A549 (cell line): ENCODE results near the gene ZNF669.

Source experiments
- MYC ChIP-seq: IDR thresholded peaks from 2 replicates; pipeline ENCODE4 v1.6.1; 2012; ENCODE audit warnings: mild to moderate bottlenecking, inconsistent platforms, low read length, improper control_type of control experiment, borderline replicate concordance
- NFE2L2 ChIP-seq: fragments of 150-350 bp; conservative IDR thresholded peaks from 2 replicates; pipeline ENCODE4 v1.6.1; 2014; ENCODE audit warnings: low read length
- PHF8 ChIP-seq: fragments of 200-600 bp; sonication (generic); IDR thresholded peaks from 2 replicates; pipeline ENCODE4 v1.6.1; 2016; ENCODE audit warnings: low read depth, mild to moderate bottlenecking, antibody characterized with exemption, moderate library complexity, borderline replicate concordance
- POLR2A ChIP-seq: IDR thresholded peaks from 2 replicates; pipeline ENCODE4 v1.6.1; 2012; ENCODE audit warnings: mild to moderate bottlenecking, low read length
- POLR2AphosphoS2 ChIP-seq: conservative IDR thresholded peaks from 2 replicates; pipeline ENCODE4 v1.6.1; 2012; ENCODE audit warnings: low read length, improper control_type of control experiment, inconsistent platforms
- RAD21 ChIP-seq, 2 experiments: fragments of >200 bp in 1 of 2; sonication (Bioruptor Twin) in 1 of 2; formaldehyde crosslinking in 1 of 2; IDR thresholded peaks in 1 of 2; conservative IDR thresholded peaks in 1 of 2; 2 replicates in 1 of 2; 3 replicates in 1 of 2; pipeline ENCODE4 v1.6.1; 2012 to 2018; ENCODE audit warnings: inconsistent platforms in 1 of 2
- TP53 ChIP-seq: fragments of 250-450 bp; sonication (Bioruptor Pico); IDR thresholded peaks from 2 replicates; pipeline ENCODE4 v1.5.0; 2021; ENCODE audit warnings: mild to moderate bottlenecking, moderate library complexity
- ZC3H11A ChIP-seq: fragments of 450-650 bp; IDR thresholded peaks from 2 replicates; pipeline ENCODE4 v1.6.1; 2014; ENCODE audit warnings: antibody characterized with exemption, mild to moderate bottlenecking
- TF ChIP-seq, protein P1 (sequence below): fragments of >200 bp; sonication (Bioruptor Twin); formaldehyde crosslinking; IDR thresholded peaks from 3 replicates; pipeline ENCODE4 v1.5.1; 2016
- TF ChIP-seq, protein P2 (sequence below): fragments of 200-600 bp; sonication (generic); IDR thresholded peaks from 2 replicates; pipeline ENCODE4 v1.6.1; 2016; ENCODE audit warnings: antibody characterized with exemption, mild to moderate bottlenecking, moderate library complexity
- TF ChIP-seq, protein P3 (sequence below): IDR thresholded peaks from 2 replicates; pipeline ENCODE4 v1.6.1; 2012

DNA sequence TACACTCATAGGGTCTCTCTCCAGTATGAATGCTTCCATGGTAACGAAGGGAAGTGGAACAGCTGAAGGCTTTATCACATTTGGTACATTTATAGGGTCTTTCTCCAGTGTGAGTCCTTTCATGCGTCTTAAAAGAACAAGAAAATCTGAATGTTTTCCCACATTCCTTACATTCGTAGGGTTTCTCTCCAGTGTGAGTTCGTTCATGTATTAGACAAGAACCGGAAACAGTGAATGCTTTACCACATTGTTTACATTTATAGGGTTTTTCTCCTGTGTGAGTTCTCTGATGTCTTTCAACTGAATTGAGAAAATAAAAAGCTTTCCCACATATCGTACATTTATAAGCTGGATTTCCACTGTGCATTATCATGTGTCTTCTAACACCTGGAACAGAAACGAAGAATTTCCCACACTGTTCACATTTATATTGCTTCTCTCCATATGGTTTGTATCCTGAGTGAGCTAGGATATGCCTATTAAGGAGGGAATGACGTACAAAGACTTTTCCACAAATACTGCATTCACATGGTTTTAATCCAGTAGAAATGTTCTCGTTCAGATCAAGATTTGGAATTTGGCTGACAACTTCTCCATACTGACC is 3.4 kb downstream of the ZNF669 start:
- TF ChIP-seq, protein P1, sequence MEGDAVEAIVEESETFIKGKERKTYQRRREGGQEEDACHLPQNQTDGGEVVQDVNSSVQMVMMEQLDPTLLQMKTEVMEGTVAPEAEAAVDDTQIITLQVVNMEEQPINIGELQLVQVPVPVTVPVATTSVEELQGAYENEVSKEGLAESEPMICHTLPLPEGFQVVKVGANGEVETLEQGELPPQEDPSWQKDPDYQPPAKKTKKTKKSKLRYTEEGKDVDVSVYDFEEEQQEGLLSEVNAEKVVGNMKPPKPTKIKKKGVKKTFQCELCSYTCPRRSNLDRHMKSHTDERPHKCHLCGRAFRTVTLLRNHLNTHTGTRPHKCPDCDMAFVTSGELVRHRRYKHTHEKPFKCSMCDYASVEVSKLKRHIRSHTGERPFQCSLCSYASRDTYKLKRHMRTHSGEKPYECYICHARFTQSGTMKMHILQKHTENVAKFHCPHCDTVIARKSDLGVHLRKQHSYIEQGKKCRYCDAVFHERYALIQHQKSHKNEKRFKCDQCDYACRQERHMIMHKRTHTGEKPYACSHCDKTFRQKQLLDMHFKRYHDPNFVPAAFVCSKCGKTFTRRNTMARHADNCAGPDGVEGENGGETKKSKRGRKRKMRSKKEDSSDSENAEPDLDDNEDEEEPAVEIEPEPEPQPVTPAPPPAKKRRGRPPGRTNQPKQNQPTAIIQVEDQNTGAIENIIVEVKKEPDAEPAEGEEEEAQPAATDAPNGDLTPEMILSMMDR, result no peak
- TF ChIP-seq, protein P2, sequence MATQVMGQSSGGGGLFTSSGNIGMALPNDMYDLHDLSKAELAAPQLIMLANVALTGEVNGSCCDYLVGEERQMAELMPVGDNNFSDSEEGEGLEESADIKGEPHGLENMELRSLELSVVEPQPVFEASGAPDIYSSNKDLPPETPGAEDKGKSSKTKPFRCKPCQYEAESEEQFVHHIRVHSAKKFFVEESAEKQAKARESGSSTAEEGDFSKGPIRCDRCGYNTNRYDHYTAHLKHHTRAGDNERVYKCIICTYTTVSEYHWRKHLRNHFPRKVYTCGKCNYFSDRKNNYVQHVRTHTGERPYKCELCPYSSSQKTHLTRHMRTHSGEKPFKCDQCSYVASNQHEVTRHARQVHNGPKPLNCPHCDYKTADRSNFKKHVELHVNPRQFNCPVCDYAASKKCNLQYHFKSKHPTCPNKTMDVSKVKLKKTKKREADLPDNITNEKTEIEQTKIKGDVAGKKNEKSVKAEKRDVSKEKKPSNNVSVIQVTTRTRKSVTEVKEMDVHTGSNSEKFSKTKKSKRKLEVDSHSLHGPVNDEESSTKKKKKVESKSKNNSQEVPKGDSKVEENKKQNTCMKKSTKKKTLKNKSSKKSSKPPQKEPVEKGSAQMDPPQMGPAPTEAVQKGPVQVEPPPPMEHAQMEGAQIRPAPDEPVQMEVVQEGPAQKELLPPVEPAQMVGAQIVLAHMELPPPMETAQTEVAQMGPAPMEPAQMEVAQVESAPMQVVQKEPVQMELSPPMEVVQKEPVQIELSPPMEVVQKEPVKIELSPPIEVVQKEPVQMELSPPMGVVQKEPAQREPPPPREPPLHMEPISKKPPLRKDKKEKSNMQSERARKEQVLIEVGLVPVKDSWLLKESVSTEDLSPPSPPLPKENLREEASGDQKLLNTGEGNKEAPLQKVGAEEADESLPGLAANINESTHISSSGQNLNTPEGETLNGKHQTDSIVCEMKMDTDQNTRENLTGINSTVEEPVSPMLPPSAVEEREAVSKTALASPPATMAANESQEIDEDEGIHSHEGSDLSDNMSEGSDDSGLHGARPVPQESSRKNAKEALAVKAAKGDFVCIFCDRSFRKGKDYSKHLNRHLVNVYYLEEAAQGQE, result no peak
- TF ChIP-seq RAD21 (conservative IDR thresholded peaks at IDR 0.05 in 1 of 2, IDR thresholded peaks at IDR 0.05 in 1 of 2) (no peak), TP53 (CRISPR knock-in tag) (no peak), POLR2A (no peak), NFE2L2 (no peak), ZC3H11A (no peak), POLR2AphosphoS2 (no peak), MYC (no peak), PHF8 (no peak)
- TF ChIP-seq, protein P3, sequence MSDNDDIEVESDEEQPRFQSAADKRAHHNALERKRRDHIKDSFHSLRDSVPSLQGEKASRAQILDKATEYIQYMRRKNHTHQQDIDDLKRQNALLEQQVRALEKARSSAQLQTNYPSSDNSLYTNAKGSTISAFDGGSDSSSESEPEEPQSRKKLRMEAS, result no peak
